Measurements from ENCODE around the gene DHX58.
A peak's percentile ranks its signal among the peaks of the same experiment; 100 is the strongest.
"Not testable (repeated sequence)": the region's sequence is repeated elsewhere in the genome, so short reads cannot be mapped to it uniquely, and the experiment has no call there.

Gene DHX58

DNA sequence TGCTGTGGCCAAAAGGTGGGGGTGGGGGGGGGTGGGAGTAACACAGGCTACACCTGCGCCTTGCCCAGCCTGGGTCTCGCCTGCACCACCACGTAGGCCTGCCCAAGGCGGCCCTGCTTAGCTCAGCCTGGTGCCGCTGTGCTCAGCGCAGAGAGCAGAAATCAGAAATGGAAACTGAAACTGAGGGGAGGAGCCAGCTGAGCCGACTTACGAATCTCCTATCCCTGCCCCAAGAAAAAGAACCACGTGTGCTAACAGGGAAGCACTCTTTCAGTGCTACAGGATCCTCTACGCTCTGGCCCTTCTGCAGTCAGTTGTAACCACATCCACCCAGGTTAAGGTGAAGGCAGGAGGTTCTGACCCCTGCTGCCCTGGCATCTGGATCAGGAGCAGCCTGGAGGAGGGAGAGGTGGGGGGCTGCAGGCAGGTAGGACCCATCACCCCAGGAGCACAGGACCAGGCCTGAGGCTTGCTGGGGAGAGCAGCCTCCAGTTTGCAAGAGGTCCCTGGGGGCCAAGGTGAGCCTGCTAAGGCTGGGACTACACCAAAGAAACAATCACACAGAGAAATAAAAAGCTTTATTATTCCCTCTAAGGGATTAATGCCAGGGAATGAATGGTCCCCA is at the start of gene DHX58:
Gene DHX58, minus strand, starts transcription at position 163 of the 625 bp plus-strand sequence. CDS start 822 bp downstream, outside the sequence.
- peaks cover 37% of the 10 kb centered on the region for H3K4me1 Mint-ChIP-seq (ENCODE audit: low read depth)

GRCh38 chr17:42160531-42160910 is 48.0 kb upstream of the DHX58 start:
- Mint-ChIP-seq H3K4me1 (ENCODE audit: low read depth) (peaks cover 7% of the 10 kb centered on the region), H3K27ac (no peak overlapping the region), H3K4me3 (no peak overlapping the region), H3K9me3 (no peaks in the 10 kb centered on the region), H3K36me3 (ENCODE audit: low read depth) (no peaks in the 10 kb centered on the region), H3K27me3 (ENCODE audit: low read depth) (no peaks in the 10 kb centered on the region)

More for the DNA sequence above, at the start of gene DHX58:
- Mint-ChIP-seq H3K27me3 (ENCODE audit: low read depth) (no peaks in the 10 kb centered on the region), H3K4me3 (peak within 1 kb of the TSS; percentile 87), H3K27ac (peak within 1 kb of the TSS; percentile 94), H3K36me3 (ENCODE audit: low read depth) (peaks cover 34% of the 10 kb centered on the region), H3K9me3 (no peaks in the 10 kb centered on the region)

DNA sequence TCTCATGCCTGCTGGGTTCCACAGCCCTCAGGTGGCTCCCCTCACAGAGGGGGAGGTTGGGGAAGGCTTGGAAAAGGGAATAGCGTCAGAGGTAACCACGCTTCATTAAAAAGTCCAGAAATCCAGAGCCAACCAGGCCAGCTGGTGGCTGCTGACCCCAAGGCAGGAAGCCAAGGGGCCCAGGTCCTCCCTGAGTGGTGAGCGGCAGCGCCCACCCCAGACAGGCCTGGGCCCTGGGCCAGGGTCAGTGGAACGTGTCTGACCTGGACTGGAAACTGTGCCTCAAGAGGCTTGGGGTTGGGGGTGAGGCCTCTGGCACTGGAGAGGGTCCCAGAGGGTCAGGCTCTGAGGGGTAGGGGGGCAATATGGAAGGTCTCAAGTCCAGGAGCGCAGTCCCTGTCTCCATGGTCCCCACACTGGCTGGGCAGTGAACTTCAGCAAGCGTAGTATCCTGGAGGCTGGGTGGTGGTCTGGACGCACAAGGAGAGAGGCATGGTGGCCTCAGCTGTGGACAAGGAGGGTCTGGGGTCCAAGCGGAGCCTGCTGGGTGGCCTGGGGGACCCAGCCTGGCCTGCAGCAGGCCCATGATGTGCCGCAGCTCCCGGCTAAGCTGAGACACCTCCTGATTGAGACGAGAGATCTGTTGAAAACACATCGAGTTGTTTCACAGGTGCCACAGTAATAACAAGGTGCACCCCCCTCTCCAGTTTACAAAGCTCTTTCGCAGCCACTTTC is 47.4 kb upstream of the DHX58 start:
- no peak overlapping the region for H3K27ac Mint-ChIP-seq
- H3K4me1 Mint-ChIP-seq (ENCODE audit: low read depth) = peaks cover 7% of the 10 kb centered on the region
- H3K9me3 Mint-ChIP-seq = no peaks in the 10 kb centered on the region
- no peaks in the 10 kb centered on the region for H3K36me3 Mint-ChIP-seq (ENCODE audit: low read depth)
- H3K27me3 Mint-ChIP-seq (ENCODE audit: low read depth) = no peaks in the 10 kb centered on the region
- H3K4me3 Mint-ChIP-seq = no peak overlapping the region

GRCh38 chr17:42155614-42156045 is 43.1 kb upstream of the DHX58 start:
- peak overlapping the region; percentile 18 for H3K27ac Mint-ChIP-seq
- no peaks in the 10 kb centered on the region for H3K27me3 Mint-ChIP-seq (ENCODE audit: low read depth)
- H3K4me1 Mint-ChIP-seq (ENCODE audit: low read depth) = peaks cover 20% of the 10 kb centered on the region
- peaks cover 8% of the 10 kb centered on the region for H3K36me3 Mint-ChIP-seq (ENCODE audit: low read depth)
- peak overlapping the region; percentile 87 for H3K4me3 Mint-ChIP-seq
- no peaks in the 10 kb centered on the region for H3K9me3 Mint-ChIP-seq

DNA sequence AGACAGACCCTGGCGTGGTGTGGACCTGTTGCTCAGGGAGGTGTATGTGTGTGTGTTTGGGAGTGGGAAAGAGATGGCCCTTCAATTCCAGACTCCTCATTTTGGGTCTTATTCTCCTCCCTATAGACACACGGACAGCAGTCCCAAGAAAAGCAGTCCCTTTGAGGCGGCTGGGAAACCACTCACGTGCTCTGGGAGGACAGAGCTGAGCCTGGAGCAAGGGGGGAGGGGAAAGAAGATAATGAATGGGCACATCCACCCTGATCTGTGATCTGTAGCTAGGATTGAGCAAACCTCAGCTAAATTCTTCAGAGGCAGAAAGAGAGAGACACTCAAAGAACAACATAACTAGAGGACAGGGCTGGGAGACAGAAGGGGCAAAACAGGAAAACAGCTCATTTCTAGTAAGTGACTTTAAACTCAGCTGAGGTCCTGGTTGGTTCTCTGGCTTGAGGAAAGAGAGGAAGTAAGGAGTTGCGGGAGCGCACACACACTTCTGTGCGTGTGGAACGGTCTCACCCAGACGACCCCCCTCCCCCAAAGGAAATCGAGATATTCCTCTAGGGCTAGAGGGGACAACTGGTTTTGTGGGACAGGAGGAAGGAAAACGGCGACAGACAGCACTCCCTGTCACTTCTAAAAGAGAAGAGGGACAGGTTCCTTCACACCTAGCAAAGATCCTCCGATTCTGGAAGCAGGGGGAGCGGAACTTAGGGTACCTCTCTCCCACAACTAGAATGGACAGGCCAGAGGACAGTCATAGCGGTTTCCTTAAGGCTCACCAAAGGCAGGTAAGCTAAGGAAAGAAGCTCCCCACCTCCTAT is 41.6 kb upstream of the DHX58 start:
- Mint-ChIP-seq H3K4me3 (peak overlapping the region; percentile 87), H3K36me3 (ENCODE audit: low read depth) (peaks cover 8% of the 10 kb centered on the region), H3K9me3 (no peaks in the 10 kb centered on the region), H3K4me1 (ENCODE audit: low read depth) (peaks cover 20% of the 10 kb centered on the region), H3K27me3 (ENCODE audit: low read depth) (no peaks in the 10 kb centered on the region), H3K27ac (peak overlapping the region; percentile 63)

DNA sequence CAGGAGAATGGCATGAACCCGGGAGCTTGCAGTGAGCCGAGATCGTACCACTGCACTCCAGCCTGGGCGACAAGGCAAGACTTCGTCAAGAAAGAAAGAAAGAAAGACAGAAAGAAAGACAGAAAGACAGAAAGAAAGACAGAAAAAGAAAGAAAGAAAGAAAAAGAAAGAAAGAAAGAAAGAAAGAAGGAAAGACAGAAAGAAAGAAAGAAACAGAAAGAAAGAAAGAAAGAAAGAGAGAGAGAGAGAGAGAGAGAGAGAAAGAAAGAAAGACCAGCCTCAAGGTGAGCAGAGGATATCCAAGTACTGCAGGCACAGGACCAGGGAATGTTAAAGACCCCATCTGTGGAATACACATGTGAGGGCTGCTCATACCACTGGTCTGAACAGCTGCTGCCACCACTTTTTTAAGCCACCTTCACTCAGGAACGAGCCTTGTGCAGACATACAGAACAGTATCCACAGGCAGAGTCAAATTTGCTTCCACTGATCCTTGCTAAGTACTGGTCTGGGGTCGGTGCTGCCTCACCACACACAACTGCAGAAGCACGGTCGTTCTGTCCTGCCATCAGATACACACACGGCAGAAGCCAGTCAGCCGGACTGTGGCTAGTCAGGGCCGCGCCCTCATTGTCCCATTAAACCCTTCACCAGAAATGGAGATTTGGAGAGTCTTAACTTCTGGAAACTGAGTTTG is 34.5 kb upstream of the DHX58 start:
- H3K36me3 Mint-ChIP-seq (ENCODE audit: low read depth) = peaks cover 17% of the 10 kb centered on the region
- no peak overlapping the region for H3K4me3 Mint-ChIP-seq
- peaks cover 14% of the 10 kb centered on the region for H3K4me1 Mint-ChIP-seq (ENCODE audit: low read depth)
- H3K27me3 Mint-ChIP-seq (ENCODE audit: low read depth) = no peaks in the 10 kb centered on the region
- H3K9me3 Mint-ChIP-seq = no peaks in the 10 kb centered on the region
- H3K27ac Mint-ChIP-seq = peak overlapping the region; percentile 5

DNA sequence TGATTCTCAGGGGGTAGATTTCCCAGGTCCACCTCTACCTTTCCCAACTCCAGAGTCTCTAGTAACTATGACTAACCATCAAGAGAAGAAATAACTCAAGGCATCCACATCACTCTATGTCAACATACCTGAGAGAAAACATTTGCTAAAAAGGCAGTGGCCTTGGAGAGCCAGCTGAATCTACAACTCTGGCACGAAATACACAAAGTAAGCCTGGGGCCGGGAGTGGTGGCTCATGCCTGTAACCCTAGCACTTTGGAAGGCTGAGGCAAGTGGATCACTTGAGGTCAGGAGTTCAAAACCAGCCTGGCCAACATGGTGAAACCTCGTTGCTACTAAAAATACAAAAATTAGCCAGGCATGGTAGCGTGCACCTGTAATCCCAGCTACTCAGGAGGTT is 30.6 kb upstream of the DHX58 start:
- Mint-ChIP-seq H3K4me1 (ENCODE audit: low read depth) (peaks cover 12% of the 10 kb centered on the region), H3K36me3 (ENCODE audit: low read depth) (peaks cover 14% of the 10 kb centered on the region)
- not testable (repeated sequence) for H3K9me3 Mint-ChIP-seq; H3K4me3 Mint-ChIP-seq; H3K27ac Mint-ChIP-seq; H3K27me3 Mint-ChIP-seq (ENCODE audit: low read depth)

DNA sequence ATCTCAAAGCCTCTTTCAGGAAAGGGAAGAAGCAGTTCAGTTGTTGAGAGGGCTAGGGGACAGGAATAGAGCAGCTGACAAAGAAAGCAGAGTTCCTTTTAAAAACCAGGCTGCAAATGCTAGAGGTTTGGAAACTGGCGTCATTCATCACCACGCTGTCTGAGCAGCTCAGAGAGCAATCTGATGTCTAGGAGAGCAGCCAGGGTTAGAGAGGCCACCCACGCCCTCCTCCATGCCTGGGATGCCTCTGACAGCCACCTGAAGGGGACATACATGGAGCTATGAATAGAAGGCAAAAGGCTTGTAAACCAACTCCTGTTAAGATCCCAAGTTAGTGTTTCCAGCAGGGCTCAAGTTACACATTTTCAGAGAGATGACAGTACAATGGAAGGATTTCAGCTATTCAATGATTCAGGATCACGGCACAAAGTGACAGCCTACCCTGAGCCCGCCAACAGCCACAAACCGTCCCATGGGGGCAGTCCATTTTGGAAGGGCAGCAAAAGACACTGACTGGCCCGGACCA is 29.9 kb upstream of the DHX58 start:
- H3K4me3 Mint-ChIP-seq = no peak overlapping the region
- peaks cover 12% of the 10 kb centered on the region for H3K36me3 Mint-ChIP-seq (ENCODE audit: low read depth)
- H3K27ac Mint-ChIP-seq = no peak overlapping the region
- peaks cover 9% of the 10 kb centered on the region for H3K4me1 Mint-ChIP-seq (ENCODE audit: low read depth)
- no peaks in the 10 kb centered on the region for H3K9me3 Mint-ChIP-seq
- H3K27me3 Mint-ChIP-seq (ENCODE audit: low read depth) = no peaks in the 10 kb centered on the region

GRCh38 chr17:42141382-42141781 is 28.9 kb upstream of the DHX58 start:
- H3K4me1 Mint-ChIP-seq (ENCODE audit: low read depth) = peaks cover 10% of the 10 kb centered on the region
- peaks cover 7% of the 10 kb centered on the region for H3K36me3 Mint-ChIP-seq (ENCODE audit: low read depth)
- no peak overlapping the region for H3K4me3 Mint-ChIP-seq
- no peaks in the 10 kb centered on the region for H3K9me3 Mint-ChIP-seq
- no peak overlapping the region for H3K27ac Mint-ChIP-seq
- H3K27me3 Mint-ChIP-seq (ENCODE audit: low read depth) = no peaks in the 10 kb centered on the region

DNA sequence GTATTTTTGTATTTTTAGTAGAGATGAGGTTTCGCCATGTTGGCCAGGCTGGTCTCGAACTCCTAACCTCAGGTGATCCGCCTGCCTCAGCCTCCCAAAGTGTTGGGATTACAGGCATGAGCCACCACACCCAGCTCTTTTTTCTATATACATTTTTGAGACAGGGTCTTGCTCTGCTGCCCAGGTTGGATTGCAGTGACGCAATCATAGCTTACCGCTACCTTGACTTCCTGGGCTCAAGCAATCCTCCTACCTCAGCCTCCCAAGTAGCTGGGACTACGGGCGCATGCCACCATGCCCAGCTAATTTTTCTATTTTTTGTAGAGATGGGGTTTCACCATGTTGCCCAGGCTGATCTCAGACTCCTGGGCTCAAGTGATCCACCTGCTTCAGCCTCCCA is 28.2 kb upstream of the DHX58 start:
- not testable (repeated sequence) for H3K9me3 Mint-ChIP-seq; H3K27ac Mint-ChIP-seq; H3K4me3 Mint-ChIP-seq; H3K27me3 Mint-ChIP-seq (ENCODE audit: low read depth); H3K36me3 Mint-ChIP-seq (ENCODE audit: low read depth)
- peaks cover 16% of the 10 kb centered on the region for H3K4me1 Mint-ChIP-seq (ENCODE audit: low read depth)

DNA sequence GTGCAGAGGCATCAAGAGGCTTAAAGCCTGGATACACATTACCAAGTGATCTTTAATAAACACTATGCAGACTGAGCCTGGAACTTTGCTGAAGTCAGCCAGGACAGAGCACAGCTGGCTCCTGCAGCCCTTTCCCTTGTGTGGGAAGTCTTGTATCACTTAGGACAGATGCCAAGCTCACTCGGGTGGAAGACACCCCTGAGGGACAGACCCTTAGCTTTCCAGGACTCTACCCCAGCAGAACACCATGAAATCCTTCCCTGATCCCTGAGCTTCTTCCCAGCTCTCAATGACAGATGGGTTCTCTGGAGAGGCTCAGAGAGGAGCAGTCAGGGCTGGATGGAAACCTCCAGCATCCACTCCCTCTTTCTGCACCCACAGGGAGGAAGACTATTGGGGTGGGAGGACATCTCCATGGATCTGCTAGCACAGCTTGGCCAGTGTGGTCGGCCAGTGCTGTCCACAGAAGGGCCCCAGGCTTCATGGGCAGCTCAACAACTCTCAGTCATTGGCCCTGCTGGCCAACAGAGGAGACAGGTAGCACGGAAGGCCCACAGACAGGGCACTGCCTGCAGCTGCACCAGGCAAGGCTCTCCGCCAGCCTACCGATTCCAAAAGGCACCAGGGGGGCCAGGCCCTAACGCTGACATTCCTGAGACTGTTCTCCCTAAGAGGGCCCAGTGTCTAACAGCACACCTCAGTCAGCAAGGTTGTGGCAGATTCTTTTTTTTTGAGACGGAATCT is 26.4 kb upstream of the DHX58 start:
- no peak overlapping the region for H3K27ac Mint-ChIP-seq
- H3K36me3 Mint-ChIP-seq (ENCODE audit: low read depth) = peaks cover 5% of the 10 kb centered on the region
- H3K27me3 Mint-ChIP-seq (ENCODE audit: low read depth) = no peaks in the 10 kb centered on the region
- H3K4me1 Mint-ChIP-seq (ENCODE audit: low read depth) = peaks cover 20% of the 10 kb centered on the region
- no peak overlapping the region for H3K4me3 Mint-ChIP-seq
- H3K9me3 Mint-ChIP-seq = no peaks in the 10 kb centered on the region

DNA sequence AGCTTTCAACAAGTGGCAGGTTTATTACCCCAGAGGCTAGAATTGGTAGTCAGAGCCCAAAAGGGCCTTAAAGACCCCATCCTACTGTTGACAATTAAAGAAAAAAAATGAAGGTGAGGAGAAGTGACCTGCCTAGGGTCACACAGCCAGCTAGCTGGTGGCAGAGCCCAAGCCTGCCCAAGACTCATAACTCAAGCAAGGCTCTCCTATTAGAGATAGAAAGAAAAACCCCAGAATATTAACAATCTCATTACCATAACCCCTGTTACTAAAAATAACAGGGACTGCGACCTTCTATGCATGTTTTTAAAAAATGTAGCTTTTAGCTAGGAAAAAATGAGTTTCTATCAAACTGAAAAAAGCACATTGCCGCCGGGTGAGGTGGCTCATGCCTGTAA is 24.1 kb upstream of the DHX58 start:
- Mint-ChIP-seq H3K27me3 (ENCODE audit: low read depth) (no peaks in the 10 kb centered on the region), H3K9me3 (no peaks in the 10 kb centered on the region), H3K4me3 (no peak overlapping the region), H3K27ac (no peak overlapping the region), H3K4me1 (ENCODE audit: low read depth) (peaks cover 35% of the 10 kb centered on the region), H3K36me3 (ENCODE audit: low read depth) (peaks cover 4% of the 10 kb centered on the region)

DNA sequence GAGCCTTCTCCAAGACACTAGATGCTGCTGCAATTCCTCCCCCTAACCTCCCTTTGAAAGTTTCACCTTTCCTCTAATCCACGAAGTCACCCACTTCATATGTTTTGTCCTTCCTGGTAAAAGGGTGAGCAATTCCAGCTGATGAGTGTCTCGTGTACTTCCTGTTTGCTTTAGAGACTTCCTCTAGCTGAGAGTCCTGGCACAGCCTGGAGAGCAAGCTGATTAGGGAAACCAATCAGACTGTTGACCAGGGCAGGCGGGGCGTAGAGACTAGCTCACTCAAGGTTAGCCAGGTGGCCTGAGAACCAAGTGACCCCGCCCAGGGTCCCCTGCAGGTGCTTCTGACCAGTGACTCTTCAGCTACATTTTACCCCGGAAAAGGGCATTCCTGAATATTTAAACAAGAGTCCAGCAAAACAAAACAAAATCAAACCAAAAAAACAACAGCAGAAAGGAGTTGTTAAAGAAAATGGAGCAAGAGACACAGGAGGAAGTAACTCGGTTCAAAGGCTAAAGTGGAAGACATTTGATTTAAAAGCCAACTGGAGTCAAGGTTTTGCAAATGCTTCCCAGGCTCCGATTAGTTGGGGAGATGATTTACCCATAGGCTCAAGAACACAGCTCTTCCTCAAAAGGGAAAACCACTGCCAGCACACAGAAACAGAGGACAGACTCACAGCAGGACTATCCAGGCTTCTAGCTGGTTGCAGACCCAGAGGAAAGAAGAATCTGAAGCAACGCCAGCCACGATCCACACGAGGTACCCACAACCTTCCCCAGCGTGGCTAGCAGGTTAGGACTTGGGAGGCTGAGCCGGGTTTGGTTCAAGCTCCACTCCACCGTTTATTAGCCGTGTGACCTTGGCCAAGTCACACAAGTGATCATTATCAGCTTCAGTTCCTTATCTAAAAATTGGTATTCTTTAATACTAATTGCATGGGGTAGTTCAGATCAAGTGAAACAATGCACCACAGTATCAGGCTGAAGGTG is 23.4 kb upstream of the DHX58 start:
- Mint-ChIP-seq H3K36me3 (ENCODE audit: low read depth) (peaks cover 4% of the 10 kb centered on the region), H3K9me3 (no peaks in the 10 kb centered on the region), H3K4me1 (ENCODE audit: low read depth) (peaks cover 35% of the 10 kb centered on the region)

More for the DNA sequence above, 23.4 kb upstream of the DHX58 start:
- Mint-ChIP-seq H3K27ac (peak overlapping the region; percentile 26), H3K4me3 (no peak overlapping the region), H3K27me3 (ENCODE audit: low read depth) (no peaks in the 10 kb centered on the region)

Measured in T-helper 1 cell treated with Interleukin-12 subunit alpha and Interleukin-12 subunit beta and Interleukin-4 antibody, amounts not matched to agents 30 μg/mL and 1 μg/mL, for 36 hours (primary cell).